HG03342 (cell line): ENCODE measurements around the gene TNFRSF1B.

Source experiments
- ATAC-seq: cut with Tn5 transposase; IDR thresholded peaks from one replicate; pipeline ENCODE4 v1.9.1; 2021; ENCODE audit warnings: mild to moderate bottlenecking, moderate library complexity; ENCODE audit not compliant: unreplicated experiment

TNFRSF1B gene

DNA sequence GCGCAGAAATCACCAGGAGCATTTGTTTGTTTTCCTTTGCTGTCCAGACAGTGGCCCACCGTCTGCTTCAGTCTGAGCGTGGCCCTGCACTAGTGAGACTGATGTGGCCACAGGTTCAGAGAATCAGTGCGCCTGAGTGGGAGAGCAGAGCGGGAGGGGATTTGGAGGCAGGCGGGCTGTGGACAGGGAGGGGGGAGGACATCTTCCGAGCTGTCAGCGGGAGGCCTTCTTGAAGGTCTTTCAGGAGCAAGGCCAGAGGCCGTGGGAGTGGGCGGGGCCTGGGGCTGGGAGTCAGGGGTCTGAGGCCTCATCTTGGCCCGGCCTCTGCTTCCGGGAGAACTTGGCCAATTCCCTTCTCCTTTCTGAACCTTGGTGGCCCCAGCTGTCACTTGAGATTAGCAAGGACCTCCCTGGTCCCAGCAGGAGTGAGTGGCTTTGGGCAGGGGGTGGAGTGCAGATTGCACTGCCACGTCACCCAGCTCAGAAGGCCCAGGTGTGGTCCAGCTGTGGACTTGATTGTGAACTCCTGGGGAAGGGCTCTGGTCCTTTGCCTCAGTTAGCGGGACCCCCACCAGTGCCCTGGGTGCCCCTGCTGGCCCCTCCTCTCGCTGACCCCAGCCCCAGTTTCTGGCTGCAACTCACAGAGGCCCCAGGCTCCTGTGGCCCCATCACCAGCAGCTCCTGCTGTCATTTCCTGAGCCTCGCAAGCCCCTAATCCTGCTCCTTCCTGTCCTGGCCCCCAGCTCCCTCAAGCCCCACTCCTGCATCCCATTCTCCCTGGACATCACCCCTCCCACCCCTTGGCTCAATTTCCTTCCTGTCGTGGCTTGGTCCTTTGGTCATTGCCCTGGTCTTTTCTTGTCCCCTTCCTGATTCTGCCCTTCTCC lies 8.4 kb downstream of the TNFRSF1B start:
- no peak for ATAC-seq

DNA sequence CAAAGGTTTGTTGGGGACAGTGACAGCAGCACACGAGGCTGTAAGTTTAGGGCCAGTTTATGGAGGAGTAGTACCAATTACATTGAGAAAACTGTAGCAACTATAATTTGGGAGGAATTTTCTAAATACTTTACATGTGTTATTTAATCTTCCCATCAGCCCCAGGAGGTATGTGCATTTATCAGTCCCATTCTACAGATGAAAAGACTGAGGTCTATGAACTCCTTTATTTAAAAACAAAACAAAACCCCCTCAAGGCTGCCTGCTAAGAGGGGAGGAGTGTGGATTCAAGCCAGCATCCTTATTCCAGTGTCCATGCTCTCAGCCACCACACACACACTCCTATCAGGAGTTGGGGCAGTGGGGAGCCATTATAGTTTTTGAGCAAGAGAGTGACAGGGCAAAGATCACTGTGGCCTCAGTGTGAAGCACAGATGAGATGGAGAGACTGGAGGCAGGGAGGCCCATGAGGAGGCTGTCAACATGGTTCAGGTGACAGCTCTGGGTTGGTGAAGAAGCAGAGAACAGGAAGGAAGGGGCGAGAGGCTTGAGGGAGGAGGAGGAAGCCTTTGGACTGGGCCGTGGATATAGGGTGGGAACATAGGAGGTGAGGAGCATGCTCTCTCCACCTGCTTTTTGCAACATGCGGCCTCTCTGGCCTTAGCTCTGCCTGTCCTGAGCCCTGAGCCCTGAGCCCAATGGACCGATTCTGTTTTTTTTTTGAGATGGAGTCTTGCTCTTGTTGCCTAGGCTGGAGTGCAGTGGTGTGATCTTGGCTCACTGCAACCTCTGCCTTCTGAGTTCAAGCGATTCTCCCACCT lies 9.7 kb downstream of the TNFRSF1B start:
- no peak for ATAC-seq

DNA sequence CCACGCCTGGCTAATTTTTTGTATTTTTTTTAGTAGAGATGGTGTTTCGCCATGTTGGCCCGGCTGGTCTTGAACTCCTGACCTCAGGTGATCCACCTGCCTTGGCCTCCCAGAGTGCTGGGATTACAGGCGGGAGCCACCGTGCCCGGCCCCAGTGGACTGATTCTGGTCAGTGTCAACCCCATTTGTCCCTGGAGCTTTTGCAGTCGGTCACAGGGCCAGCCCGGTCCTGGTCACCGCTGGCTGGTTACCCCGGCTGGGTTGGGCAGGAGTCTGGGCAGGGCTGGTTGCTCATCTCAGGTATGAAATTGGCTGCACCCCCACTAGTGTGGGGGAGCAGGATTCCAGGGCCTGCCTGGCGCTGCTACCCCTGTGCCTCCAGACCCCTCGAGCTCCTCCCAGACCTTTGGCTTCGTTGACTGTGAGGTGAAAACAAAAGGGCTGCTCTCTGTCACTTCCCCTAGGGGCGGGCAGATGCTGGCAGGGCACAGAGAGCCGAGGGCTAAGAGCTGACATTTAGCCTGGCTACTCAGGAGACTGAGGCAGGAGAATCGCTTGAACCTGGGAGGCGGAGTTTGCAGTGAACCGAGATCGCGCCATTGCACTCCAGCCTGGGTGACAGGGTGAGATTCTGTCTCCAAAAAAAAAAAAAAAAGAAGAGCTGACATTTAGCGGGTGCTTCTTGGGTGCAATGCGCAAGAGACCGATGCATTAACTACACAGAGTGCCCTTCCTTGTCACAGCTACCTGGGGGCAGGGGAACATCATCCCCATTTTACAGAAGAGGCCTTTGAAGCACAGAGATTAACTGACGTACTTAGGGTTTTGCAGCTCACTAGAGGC lies 10.6 kb downstream of the TNFRSF1B start:
- no peak for ATAC-seq

DNA sequence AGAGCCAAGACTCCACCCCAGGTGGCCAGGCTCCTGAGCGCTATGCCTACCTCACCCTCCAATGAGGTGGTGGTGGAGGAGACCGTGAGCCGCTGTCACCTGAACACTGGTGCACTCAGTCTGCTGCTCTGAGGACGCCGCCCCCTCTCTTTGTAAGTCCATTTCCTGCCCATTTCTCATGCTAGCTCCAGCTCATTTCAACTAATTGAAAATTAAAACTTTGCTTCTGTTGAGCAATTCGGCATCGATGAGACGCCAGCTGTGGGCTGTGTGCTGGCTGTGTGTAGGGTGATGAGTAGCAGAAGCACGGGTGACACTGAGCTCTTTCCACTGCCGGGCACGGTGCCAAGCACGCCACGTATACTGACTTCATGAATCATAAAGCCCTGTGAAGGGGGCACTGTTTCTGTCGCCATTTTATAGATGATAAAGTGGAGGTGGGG lies 11.2 kb downstream of the TNFRSF1B start:
- no peak for ATAC-seq

DNA sequence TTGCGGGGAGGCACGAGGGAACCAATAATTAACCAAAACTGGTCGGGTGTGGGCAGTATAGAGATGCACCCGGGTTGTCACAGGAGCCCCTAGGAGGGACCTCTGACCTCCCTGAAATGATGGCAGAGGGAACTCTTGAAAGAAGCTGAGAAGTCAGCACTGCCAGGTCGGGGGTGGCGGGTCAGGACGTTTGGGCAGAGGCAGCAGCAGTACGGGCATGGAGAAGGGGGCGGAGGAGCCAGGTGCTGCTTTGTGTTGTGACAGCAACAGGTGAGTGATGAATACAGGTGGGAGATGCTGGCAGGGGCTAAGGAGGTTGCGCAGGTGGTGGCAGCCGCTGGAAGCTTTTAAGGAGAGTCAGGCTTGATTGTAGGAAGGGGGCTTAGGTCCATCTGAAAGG lies 11.7 kb downstream of the TNFRSF1B start:
- no peak for ATAC-seq

DNA sequence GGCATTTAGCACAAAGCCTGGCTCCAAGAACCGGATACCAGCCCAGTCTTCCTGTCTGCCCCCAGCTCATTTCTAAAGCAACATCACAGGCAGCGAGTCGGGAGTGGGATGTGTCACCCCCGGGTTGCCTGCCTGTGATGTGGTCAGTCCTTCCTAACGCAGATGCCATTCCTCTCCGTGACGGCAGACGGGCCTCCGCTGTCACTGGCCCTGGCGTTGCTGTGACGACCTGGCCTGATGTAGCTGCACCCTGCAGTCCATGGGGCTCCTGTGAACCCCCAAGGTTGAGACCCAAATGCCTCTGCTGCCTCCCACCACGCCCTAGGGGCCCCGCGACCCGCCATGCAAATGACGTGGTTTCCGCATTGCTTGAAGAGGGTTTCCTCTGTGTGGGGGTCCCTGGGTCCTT lies 12.3 kb downstream of the TNFRSF1B start:
- ATAC-seq, result no peak

DNA sequence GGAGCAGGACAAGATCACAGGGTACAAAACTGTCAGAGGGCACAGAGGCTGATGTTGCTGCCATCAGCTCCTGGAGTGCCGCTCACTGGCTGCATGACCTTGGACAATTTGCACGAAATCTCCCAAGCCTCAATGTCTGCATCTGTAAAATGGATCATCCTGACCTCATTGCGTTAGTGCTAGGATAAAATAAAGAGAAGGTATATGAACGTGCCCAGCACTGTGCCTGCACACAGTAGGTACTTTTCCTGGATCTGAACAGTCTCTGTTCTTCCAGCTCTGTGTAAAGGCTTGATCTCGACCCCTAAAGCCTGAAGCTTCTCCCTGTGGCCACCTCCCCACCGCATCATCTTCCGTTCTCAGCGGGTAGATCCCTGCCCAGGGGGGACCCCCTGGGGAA lies 12.9 kb downstream of the TNFRSF1B start:
- ATAC-seq, result no peak

DNA sequence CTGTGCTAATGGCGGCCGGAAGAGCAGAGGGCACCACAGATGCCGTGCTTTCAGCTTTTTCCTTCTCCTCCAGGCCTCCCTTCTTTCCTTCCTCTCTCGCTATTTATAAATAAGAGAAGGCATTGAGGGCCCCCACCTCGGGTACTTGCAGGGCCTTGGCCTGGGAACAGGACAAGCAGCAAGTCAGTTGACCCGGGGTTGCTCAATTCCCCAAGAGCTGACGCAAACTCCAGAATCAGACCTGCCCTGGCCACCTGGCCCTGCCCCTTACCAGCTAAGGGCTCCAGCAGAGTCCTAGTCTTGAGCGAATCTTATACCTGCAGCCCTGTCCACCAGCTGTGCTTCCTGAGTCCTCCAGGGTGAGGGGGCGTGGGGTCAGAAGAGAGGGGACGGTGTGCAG lies 13.5 kb downstream of the TNFRSF1B start:
- ATAC-seq, result no peak

DNA sequence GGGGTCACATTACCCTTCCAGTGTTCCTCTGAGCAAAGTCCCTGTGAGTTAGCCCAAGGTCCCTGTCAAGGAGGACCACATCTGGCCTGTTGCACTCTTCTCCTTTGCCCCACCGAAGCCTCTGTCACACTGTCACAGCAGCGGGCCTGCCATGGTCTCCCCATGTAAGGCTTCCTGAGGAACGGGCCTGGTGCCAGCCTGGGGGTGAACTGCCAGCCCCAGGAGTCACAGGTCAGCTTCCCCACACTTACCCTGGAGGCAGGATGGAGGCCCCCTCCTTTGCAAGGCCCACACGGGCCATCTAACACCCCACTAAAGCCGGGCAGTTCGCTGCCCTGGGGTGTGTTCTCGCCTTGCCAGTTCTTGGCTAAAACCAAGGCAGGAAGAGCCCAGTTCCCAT lies 14.1 kb downstream of the TNFRSF1B start:
- no peak for ATAC-seq

DNA sequence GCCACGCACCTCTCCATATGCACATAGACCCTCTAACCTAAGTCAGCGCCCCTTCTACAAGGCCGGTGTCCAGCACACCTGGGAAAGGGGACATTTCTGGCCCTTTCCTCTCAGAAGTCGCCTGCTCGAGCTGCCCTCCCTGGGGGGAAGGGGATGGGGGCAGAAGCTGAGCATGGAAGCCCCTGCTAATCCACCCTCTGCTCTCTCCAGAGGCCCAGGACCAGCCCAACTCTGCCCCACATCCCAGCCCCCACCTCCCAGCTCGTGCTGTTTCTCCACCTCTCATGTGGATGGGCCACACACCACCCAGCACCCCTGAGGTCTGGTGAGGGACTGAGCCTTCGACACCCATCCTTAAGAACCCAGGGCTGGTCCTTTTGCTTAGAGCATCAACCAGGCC lies 14.8 kb downstream of the TNFRSF1B start:
- no peak for ATAC-seq

DNA sequence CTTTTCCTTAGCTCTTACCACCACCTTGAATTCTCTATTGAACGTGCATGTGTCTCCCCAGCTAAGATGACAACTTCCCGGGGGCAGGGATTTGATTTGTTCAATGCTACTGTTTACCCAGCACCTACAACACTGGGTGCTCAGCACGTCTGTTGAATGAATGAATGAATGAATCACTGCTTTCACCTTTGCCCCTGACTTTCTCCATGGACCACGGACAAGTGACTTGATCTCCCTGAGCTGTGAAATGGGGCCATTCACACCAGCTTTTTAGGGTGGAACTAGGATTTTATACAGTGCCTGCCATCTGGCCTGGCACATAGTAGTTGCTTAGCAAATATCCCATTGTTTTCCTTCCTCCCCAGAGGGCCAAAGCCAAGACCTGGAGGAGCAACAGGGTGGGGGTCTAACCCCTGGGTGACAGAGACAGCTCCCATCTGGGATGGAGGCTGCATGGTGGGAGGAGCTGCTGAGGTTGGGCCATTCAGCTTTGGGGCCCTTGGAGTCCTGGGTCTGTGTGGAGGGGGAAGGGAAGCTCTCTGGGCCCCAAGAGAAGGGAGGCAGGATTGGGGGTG lies 15.7 kb downstream of the TNFRSF1B start:
- no peak for ATAC-seq

DNA sequence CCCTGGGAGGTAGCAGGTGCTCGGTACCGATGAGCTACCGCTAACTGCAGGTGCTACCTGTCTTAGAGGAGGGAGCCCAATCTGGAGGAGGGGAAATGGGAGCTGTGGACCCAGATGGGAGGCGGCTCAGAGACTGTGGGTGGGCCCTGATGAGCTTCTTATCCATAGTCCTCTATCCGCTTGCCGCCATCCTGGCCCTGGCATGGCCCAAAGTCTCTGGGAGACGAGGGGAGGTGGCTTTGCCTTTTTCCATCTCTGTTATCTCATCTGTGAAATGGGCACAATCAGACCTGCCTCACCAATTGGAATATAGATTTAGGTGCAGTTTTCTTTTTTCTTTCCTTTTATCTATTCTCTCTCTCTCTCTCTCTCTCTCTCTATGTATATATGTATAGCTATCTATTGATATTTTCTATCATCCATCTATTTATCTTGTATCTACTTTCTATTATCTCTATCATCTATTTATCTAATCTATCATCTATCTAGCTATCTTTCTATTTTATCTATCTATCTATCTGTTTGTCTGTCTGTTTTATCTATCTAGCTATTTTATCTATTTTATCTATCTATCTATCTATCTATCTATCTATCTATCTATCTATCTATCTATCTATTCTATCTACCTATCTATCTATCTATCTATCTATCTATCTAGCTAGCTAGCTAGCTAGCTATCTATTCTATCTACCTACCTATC lies 16.5 kb downstream of the TNFRSF1B start:
- ATAC-seq, result no peak

DNA sequence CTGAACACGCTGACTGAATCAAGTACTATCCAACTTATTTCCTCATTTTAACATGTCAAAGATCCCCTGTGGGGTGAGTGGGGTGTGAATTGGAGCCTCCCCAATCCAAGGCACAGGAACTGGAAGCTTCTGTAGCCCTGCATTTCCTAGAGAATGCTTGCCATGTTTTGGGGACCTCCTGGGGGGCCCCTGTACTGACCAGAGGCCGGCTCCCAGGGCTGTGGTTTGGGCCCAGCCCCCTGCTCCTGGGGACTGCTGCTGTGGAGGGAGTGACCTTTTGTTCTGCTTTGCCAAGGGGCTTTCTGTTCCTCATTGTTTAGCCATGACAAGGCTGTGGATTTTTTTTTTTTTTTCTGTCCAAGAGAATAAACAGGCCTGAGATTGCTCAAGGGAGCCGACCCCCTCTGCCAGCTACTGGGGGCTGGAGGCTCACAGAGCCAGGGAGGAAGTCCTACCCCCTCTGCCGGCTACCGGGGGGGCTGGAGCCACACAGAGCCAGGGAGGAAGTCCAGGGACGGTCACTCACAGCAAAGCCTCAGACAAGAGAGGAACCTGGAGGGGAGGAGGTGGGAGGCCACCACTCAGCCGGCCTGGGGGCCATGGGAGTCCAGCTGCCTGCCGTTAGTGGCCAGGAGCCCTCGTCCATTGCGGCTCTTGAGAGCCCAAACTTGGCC lies 17.4 kb downstream of the TNFRSF1B start:
- ATAC-seq, result no peak

DNA sequence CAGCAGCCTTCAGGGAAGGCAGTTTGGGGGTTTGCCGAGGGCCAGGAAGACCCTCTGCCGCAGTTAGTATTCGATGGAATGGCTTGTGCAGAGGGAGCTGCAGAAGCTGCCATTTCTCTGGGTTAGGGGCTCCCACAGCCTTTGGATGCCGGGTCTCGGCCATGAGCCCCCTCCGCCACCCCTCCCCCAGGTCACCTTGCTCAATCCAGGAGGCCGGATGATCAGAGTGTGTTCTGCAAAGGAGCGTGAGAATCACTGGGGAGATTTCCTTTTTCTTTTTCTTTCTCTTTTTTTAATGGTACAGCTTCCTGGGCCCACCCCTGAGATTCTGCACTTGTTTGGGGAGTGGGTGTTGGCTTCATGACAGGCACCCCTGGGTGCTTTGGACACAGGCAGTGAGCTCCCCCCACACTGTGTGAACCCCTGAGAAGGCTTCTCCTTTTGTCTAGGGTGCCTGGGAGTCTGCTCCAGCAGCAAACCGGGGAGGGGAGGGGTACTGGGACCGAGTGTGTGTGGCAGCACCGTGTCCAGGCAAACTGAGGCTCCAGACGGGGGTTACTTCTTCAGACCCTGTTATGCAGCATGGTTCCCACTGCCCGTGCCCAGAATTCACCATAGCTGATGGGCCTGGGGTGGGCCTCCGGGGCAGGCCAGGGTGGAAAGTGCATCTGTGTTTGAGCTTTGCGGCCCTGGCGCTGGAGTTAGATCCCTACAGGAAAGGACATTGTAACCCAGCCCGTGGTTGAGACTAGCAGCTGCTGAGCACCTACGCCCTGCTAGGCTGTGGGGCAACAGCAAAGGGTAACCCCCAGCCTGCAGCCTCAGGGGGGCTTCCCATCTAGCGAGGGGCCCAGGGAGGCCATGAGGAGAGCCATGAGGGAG lies 18.5 kb downstream of the TNFRSF1B start:
- no peak for ATAC-seq

DNA sequence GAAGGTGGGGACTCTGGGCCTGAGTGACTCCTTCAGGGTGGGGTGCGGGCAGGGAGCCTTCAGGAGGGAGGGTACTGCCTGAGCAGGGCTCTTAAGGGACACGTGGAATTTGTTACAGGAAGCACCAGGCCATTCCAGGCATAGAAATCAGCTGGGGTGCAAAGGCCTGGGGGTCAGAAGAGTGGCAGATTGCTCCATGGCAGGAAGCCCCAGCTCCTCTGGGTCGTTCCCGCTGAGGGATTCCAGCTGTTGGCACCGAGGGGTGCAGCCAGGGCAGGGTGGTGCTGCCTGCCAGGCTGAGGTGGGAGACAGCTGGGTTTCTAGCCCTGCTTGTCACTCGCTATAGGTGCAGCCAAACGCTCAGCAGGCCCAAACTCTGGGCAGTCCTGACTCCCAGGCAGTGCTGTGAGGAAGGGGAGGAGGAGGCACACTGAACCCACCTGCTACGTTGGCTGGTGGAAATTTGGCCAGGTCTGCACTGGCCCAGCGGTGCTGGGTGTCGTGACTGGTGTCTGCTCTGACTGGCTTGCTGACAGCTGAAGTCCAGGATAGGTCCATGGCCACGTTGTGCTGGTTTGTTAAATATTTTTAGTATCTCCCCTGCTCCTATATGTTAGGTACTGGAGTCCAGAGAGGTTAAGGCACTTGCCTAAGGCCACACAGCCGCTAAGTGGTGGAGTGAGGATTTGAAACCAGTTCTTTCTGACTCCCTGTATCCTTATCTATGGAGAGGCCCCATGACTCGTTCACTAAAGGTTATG lies 19.3 kb downstream of the TNFRSF1B start:
- ATAC-seq, result no peak

DNA sequence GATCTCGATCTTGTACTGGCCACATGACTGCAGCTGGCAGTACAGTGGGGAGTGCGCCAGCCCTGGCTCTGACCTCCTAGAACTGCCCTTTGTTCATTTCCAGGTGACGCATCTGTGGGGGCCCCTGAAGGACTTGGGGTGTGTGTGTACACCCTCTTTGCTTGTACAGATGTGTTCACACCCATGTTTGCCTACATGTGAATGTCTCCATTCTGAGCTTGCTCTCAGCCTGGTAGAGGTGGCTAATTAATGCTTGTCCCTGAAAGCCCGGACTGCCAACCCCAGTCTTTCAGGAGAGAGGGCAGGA lies 19.8 kb downstream of the TNFRSF1B start:
- no peak for ATAC-seq

DNA sequence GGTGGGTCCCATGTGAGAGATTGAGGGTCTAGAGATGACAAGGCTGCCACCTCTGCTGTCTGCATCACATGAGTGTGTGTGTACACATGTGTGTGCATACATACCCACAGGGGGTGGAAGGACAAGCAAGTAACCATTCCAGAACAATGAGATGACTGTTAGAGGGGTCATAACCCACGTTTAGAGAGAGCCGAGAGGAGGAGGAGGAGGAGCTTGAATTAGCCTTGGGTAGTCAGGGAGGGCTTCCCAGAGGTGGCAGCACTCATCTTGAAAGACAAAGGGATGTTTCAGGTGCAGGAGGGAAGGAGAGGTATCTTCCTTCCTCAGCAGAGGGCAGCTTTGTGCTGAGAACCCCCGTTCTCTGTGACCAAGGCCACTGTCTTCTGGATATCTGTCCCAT lies 21.3 kb downstream of the TNFRSF1B start:
- no peak for ATAC-seq

DNA sequence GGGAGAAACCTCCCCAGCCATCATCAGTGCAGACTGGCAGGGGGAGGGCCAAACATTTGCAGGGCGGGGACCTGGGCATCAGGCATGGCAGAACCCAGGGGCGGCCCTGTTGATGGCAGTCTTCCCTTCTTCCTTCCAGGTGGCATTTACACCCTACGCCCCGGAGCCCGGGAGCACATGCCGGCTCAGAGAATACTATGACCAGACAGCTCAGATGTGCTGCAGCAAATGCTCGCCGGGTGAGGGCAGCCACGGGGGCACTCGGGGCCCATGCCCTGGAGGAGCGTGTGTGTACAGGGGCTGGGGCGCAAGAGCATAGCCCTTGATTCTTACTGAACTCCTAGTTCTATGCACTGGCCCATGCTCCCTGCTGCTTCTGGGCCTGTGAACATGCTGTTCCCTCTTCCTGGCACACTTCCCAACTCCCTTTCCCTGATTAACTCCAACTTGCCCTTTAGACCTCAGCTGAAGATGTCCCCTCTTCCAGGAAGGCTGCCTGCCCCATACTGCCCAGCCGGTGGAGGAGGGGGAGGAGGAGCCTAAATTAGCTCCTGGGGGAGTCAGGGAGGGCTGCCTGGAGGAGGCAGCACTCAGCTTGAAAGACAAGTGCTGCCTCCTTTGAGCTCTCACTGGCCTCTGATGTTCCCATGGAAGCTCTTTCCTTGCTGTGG lies 22.0 kb downstream of the TNFRSF1B start:
- ATAC-seq, result no peak
